Stimulated activated naive B cell treated with anti-CD40 and anti-IgM and Interleukin-4, amounts not matched to agents 10 μg/mL and 1 μg/mL and 100 μg/mL, for 72 hours (primary cell): ENCODE data around the gene REG1A.

Experiments
- ATAC-seq, 2 donors: fragments of 150-1000 bp; cut with Tn5 transposase; replicated peaks; 2 replicates each; pipeline ENCODE4 v1.10.0; 2021; ENCODE audit warnings: moderate library complexity in 1 of 2
- DNase-seq: peaks from one replicate; pipeline ENCODE4 v3.0.0; 2021
- H3K27ac Mint-ChIP-seq: one replicate; pipeline ENCODE4 v1.8.0; 2022; ENCODE audit warnings: mild to moderate bottlenecking, mixed read lengths
- H3K27me3 Mint-ChIP-seq, 2 donors: one replicate each; pipeline ENCODE4 v1.8.0; 2022; ENCODE audit warnings: mixed read lengths in 2 of 2
- H3K36me3 Mint-ChIP-seq, 2 donors: one replicate each; pipeline ENCODE4 v1.8.0; 2022; ENCODE audit warnings: mixed read lengths in 2 of 2, mild to moderate bottlenecking in 1 of 2
- H3K4me1 Mint-ChIP-seq, 2 donors: one replicate each; pipeline ENCODE4 v1.8.0; 2022; ENCODE audit warnings: mixed read lengths in 2 of 2, mild to moderate bottlenecking in 1 of 2
- H3K4me3 Mint-ChIP-seq, 2 donors: one replicate each; pipeline ENCODE4 v1.8.0; 2022; ENCODE audit warnings: mild to moderate bottlenecking in 2 of 2, mixed read lengths in 2 of 2, moderate library complexity in 1 of 2
- H3K9me3 Mint-ChIP-seq, 2 donors: one replicate each; pipeline ENCODE4 v1.8.0; 2022; ENCODE audit warnings: mixed read lengths in 2 of 2, mild to moderate bottlenecking in 1 of 2

REG1A gene

GRCh38 chr2:79105259-79105658, 15.0 kb upstream of the REG1A start:
- peaks cover 6 to 7% of the 10 kb centered on the region in 2 donors for H3K9me3 Mint-ChIP-seq
- no peak for ATAC-seq
- DNase-seq: no peak
- H3K27ac Mint-ChIP-seq: no peak overlapping the region
- no peak overlapping the region for H3K4me3 Mint-ChIP-seq
- H3K36me3 Mint-ChIP-seq: peaks cover 0 to 5% of the 10 kb centered on the region in 2 donors
- H3K4me1 Mint-ChIP-seq: peaks cover 9 to 10% of the 10 kb centered on the region in 2 donors
- no peaks in the 10 kb centered on the region for H3K27me3 Mint-ChIP-seq

- ATAC-seq (no peak), DNase-seq (no peak)
- Mint-ChIP-seq H3K4me3 (no peak overlapping the region), H3K4me1 (peaks cover 9 to 14% of the 10 kb centered on the region in 2 donors), H3K36me3 (no peaks in the 10 kb centered on the region), H3K27ac (no peak overlapping the region), H3K9me3 (peaks cover 0 to 4% of the 10 kb centered on the region in 2 donors), H3K27me3 (no peaks in the 10 kb centered on the region)
Observed at GRCh38 chr2:79112269-79112668, 8.0 kb upstream of the REG1A start.

- Mint-ChIP-seq H3K4me3 (no peak overlapping the region), H3K27ac (no peak overlapping the region), H3K9me3 (peaks cover 0 to 6% of the 10 kb centered on the region in 2 donors), H3K27me3 (no peaks in the 10 kb centered on the region), H3K4me1 (peaks cover 9 to 14% of the 10 kb centered on the region in 2 donors), H3K36me3 (no peaks in the 10 kb centered on the region)
- DNase-seq (no peak), ATAC-seq (peak; percentile 21 to 53)
Observed at GRCh38 chr2:79114797-79115494, 5.3 kb upstream of the REG1A start.

- ATAC-seq: no peak
- no peak overlapping the region for H3K4me3 Mint-ChIP-seq
- H3K27me3 Mint-ChIP-seq: no peaks in the 10 kb centered on the region
- no peak for DNase-seq
- H3K4me1 Mint-ChIP-seq: peaks cover 9% of the 10 kb centered on the region in 2 donors
- peaks cover 0 to 2% of the 10 kb centered on the region in 2 donors for H3K9me3 Mint-ChIP-seq
- no peak overlapping the region for H3K27ac Mint-ChIP-seq
- H3K36me3 Mint-ChIP-seq: no peaks in the 10 kb centered on the region
Observed at GRCh38 chr2:79116997-79117928, 3.0 kb upstream of the REG1A start.

- ATAC-seq (no peak), DNase-seq (no peak)
- Mint-ChIP-seq H3K4me3 (no peak overlapping the region), H3K27me3 (peaks cover under 1 to 1% of the 10 kb centered on the region in 2 donors), H3K36me3 (no peaks in the 10 kb centered on the region), H3K9me3 (peaks cover 0 to 2% of the 10 kb centered on the region in 2 donors), H3K27ac (no peak overlapping the region), H3K4me1 (no peaks in the 10 kb centered on the region)
Observed at GRCh38 chr2:79122676-79123075, 2.4 kb downstream of the REG1A start.

- Mint-ChIP-seq H3K27ac (no peak overlapping the region), H3K9me3 (no peaks in the 10 kb centered on the region), H3K36me3 (no peaks in the 10 kb centered on the region), H3K4me1 (peaks cover 0 to 2% of the 10 kb centered on the region in 2 donors), H3K27me3 (peaks cover 4 to 6% of the 10 kb centered on the region in 2 donors), H3K4me3 (no peak overlapping the region)
- ATAC-seq: no peak
- DNase-seq: no peak
Observed at GRCh38 chr2:79124907-79125720, 4.8 kb downstream of the REG1A start.

GRCh38 chr2:79125721-79125985, 5.4 kb downstream of the REG1A start:
- DNase-seq (no peak), ATAC-seq (no peak)
- H3K36me3 Mint-ChIP-seq: no peaks in the 10 kb centered on the region
- H3K4me1 Mint-ChIP-seq: peaks cover 0 to 2% of the 10 kb centered on the region in 2 donors
- no peak overlapping the region for H3K27ac Mint-ChIP-seq
- H3K27me3 Mint-ChIP-seq: peaks cover 4 to 6% of the 10 kb centered on the region in 2 donors
- no peaks in the 10 kb centered on the region for H3K9me3 Mint-ChIP-seq
- no peak overlapping the region for H3K4me3 Mint-ChIP-seq

GRCh38 chr2:79128406-79128805, 8.1 kb downstream of the REG1A start:
- peaks cover 0 to 2% of the 10 kb centered on the region in 2 donors for H3K4me1 Mint-ChIP-seq
- no peaks in the 10 kb centered on the region for H3K36me3 Mint-ChIP-seq
- no peak for ATAC-seq
- DNase-seq: no peak
- H3K4me3 Mint-ChIP-seq: no peak overlapping the region
- peaks cover 4 to 6% of the 10 kb centered on the region in 2 donors for H3K27me3 Mint-ChIP-seq
- H3K27ac Mint-ChIP-seq: no peak overlapping the region
- H3K9me3 Mint-ChIP-seq: no peaks in the 10 kb centered on the region

GRCh38 chr2:79129260-79129659, 9.0 kb downstream of the REG1A start:
- no peaks in the 10 kb centered on the region for H3K36me3 Mint-ChIP-seq
- DNase-seq (no peak), ATAC-seq (no peak)
- H3K27me3 Mint-ChIP-seq: peaks cover 6% of the 10 kb centered on the region in 2 donors
- H3K4me1 Mint-ChIP-seq: peaks cover 0 to 2% of the 10 kb centered on the region in 2 donors
- no peaks in the 10 kb centered on the region for H3K9me3 Mint-ChIP-seq
- no peak overlapping the region for H3K27ac Mint-ChIP-seq
- H3K4me3 Mint-ChIP-seq: no peak overlapping the region

- Mint-ChIP-seq H3K36me3 (no peaks in the 10 kb centered on the region), H3K9me3 (no peaks in the 10 kb centered on the region), H3K4me1 (peaks cover 0 to 2% of the 10 kb centered on the region in 2 donors), H3K27me3 (peaks cover 6 to 8% of the 10 kb centered on the region in 2 donors), H3K4me3 (no peak overlapping the region), H3K27ac (no peak overlapping the region)
- no peak for ATAC-seq
- no peak for DNase-seq
Observed at GRCh38 chr2:79129804-79130203, 9.5 kb downstream of the REG1A start.

GRCh38 chr2:79131687-79132086, 11.4 kb downstream of the REG1A start:
- Mint-ChIP-seq H3K9me3 (no peaks in the 10 kb centered on the region), H3K27me3 (peaks cover 8 to 12% of the 10 kb centered on the region in 2 donors), H3K36me3 (no peaks in the 10 kb centered on the region), H3K4me1 (peaks cover 0 to 2% of the 10 kb centered on the region in 2 donors), H3K4me3 (no peak overlapping the region), H3K27ac (no peak overlapping the region)
- no peak for ATAC-seq
- no peak for DNase-seq

GRCh38 chr2:79138385-79138784, 18.1 kb downstream of the REG1A start:
- no peak for ATAC-seq
- no peak for DNase-seq
- H3K9me3 Mint-ChIP-seq: no peaks in the 10 kb centered on the region
- H3K27ac Mint-ChIP-seq: no peak overlapping the region
- peaks cover 4 to 14% of the 10 kb centered on the region in 2 donors for H3K27me3 Mint-ChIP-seq
- H3K36me3 Mint-ChIP-seq: no peaks in the 10 kb centered on the region
- H3K4me1 Mint-ChIP-seq: peaks cover 0 to 6% of the 10 kb centered on the region in 2 donors
- no peak overlapping the region for H3K4me3 Mint-ChIP-seq

GRCh38 chr2:79139423-79139822, 19.1 kb downstream of the REG1A start:
- DNase-seq (no peak), ATAC-seq (no peak)
- no peak overlapping the region for H3K27ac Mint-ChIP-seq
- H3K27me3 Mint-ChIP-seq: peaks cover under 1 to 14% of the 10 kb centered on the region in 2 donors
- no peak overlapping the region for H3K4me3 Mint-ChIP-seq
- peaks cover 0 to 6% of the 10 kb centered on the region in 2 donors for H3K4me1 Mint-ChIP-seq
- no peaks in the 10 kb centered on the region for H3K36me3 Mint-ChIP-seq
- H3K9me3 Mint-ChIP-seq: no peaks in the 10 kb centered on the region

GRCh38 chr2:79155826-79156476, 35.7 kb downstream of the REG1A start:
- no peak for ATAC-seq
- Mint-ChIP-seq H3K27me3 (peaks cover 11 to 42% of the 10 kb centered on the region in 2 donors), H3K9me3 (peaks cover 0 to 2% of the 10 kb centered on the region in 2 donors), H3K36me3 (no peaks in the 10 kb centered on the region), H3K27ac (no peak overlapping the region), H3K4me3 (no peak overlapping the region), H3K4me1 (no peaks in the 10 kb centered on the region)
- no peak for DNase-seq
